HFF-Myc (cell line): ENCODE results near the gene TBX1.

Experiments
- DNase-seq: peaks from one replicate; pipeline ENCODE4 v3.0.0-alpha.2; 2011; ENCODE audit warnings: low read depth; ENCODE audit errors: extremely low read depth
- H3K4me3 ChIP-seq: replicated peaks from 2 replicates; pipeline ENCODE4 v1.5.1; 2011; ENCODE audit warnings: low read depth, mild to moderate bottlenecking, control low read depth, low read length
- TF ChIP-seq, protein P1 (sequence below): IDR thresholded peaks from 2 replicates; pipeline ENCODE4 v1.5.1; 2012; ENCODE audit warnings: mild to moderate bottlenecking, low read depth, low read length, control low read depth; ENCODE audit errors: missing control alignments

Gene TBX1

GRCh38 chr22:19783586-19784383 lies 23.2 kb downstream of the TBX1 start:
- no peak overlapping the region for H3K4me3 ChIP-seq
- DNase-seq, result no peak
- TF ChIP-seq, protein P1, sequence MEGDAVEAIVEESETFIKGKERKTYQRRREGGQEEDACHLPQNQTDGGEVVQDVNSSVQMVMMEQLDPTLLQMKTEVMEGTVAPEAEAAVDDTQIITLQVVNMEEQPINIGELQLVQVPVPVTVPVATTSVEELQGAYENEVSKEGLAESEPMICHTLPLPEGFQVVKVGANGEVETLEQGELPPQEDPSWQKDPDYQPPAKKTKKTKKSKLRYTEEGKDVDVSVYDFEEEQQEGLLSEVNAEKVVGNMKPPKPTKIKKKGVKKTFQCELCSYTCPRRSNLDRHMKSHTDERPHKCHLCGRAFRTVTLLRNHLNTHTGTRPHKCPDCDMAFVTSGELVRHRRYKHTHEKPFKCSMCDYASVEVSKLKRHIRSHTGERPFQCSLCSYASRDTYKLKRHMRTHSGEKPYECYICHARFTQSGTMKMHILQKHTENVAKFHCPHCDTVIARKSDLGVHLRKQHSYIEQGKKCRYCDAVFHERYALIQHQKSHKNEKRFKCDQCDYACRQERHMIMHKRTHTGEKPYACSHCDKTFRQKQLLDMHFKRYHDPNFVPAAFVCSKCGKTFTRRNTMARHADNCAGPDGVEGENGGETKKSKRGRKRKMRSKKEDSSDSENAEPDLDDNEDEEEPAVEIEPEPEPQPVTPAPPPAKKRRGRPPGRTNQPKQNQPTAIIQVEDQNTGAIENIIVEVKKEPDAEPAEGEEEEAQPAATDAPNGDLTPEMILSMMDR, result no peak

- TF ChIP-seq, protein P1, result no peak
- DNase-seq, result no peak
- no peak overlapping the region for H3K4me3 ChIP-seq
Measured at GRCh38 chr22:19784384-19785175, 24.0 kb downstream of the TBX1 start.

DNA sequence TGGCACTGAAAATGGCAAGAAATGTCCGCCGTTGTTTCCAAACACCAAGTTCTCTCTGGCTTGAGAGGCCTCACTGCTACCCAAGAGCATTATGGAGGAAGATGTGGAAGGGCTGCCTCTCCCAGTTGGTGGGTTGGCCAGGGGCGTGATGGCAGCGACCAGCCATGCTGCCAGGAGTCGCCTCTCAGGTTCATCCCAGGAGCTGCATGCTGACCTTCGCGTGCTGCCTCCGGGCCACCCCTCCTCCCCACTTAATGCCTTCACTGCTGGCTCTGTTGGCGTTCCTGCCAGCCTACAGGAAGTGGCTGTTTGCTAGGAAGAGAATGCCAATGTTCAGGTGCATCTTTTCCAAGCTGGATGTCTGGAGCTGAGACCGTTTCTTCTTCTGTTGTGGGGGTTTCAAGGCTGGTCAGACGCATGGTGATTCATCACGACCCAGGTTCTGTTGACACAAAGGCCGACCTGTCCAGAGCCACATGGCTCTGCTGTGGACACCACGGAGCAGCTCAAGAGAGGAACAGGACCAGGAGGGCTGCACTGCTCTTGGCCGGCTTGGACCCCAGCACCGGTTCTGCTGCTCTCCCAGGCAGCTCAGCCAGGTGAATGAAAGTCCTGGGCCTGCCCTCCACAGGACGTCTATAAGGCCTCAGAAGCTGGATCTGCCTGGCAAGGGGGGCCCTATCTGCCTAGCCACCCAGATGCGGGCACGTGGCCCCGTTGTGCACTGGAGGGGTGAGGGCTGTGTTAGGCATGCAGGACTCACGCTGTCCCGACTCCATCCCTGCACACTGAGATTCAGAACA lies 25.1 kb downstream of the TBX1 start:
- TF ChIP-seq, protein P1, result no peak
- H3K4me3 ChIP-seq, result no peak overlapping the region
- no peak for DNase-seq

DNA sequence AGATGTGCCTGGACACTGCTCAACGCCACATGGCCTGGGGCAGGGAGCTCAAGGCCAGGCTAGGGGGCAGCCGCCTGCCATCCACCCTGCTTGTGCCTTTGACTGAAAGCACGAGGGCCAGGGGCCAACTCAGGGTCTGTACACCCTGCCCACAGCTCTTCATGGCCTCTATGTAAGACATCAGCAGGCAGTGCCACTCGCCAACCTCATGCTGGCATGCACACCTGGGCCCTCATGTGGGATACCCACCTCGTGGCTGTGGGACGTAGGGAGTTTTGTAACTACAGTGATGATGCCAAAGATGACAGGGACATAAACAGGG lies 25.6 kb downstream of the TBX1 start:
- DNase-seq, result no peak
- TF ChIP-seq, protein P1, result no peak

DNA sequence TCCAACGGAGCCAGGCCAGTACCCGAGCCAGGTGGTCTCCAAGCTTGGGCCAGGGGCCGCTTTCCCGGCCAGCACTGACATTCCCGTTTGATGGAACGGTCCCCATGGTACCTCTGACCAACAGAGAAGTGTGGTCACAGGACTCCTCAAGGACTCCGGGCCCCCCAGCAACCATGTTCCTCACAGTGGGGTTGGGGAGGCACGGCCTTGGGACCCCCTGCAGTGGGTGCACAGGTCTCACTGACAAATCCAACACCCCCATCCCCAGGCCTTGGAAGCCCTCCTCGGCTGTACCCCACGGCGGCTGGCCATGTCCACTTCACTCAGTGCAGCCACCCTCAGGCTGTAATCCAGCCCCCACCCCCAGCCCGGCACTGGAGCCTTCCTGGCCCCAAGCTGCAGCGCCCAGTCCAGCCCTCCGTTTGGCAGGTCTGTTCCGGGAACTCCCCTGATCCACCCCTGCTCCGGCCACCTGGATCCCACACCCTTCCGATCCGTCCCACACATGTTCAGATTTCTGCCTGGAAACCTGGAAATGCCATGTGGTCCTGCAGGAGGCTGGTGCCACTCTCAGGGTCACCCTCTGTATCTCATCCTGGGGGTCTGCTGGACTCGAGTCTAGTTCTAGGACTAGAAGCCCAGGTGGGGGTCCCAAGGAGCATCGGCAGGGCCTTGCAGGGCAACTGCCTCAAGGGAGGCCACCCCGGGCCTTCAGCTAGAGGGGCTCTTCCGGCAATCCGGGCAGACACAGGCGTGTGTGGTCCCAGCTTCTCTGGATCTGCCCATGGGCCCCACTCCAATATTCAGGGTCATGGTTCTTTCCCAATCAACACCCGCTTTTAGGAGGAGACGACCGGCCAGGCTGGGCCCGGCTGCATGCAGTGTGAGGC lies 26.6 kb downstream of the TBX1 start:
- no peak overlapping the region for H3K4me3 ChIP-seq
- DNase-seq, result no peak
- TF ChIP-seq, protein P1, result no peak

More for the DNA sequence above, 25.6 kb downstream of the TBX1 start:
- no peak overlapping the region for H3K4me3 ChIP-seq

- no peak for DNase-seq
- TF ChIP-seq, protein P1, result no peak
- no peak overlapping the region for H3K4me3 ChIP-seq
Measured at GRCh38 chr22:19787849-19788141, 27.2 kb downstream of the TBX1 start.
